NCI-H128 (cell line): ENCODE measurements around the gene PAK5.
"Not testable (repeated sequence)": the region's sequence is repeated elsewhere in the genome, so short reads cannot be mapped to it uniquely, and the experiment has no call there.

ENCODE experiments used
- DNase-seq: peaks from one replicate; lab custom pipeline; 2025; ENCODE audit not compliant: unreplicated experiment; lab: John Stamatoyannopoulos, UW

PAK5 gene

GRCh38 chr20:9686455-9686854, 152.4 kb downstream of the PAK5 start:
- no peak for DNase-seq

- no peak for DNase-seq
Measured at GRCh38 chr20:9686001-9686400, 152.9 kb downstream of the PAK5 start.

- DNase-seq: no peak
Measured at GRCh38 chr20:9685011-9685410, 153.9 kb downstream of the PAK5 start.

GRCh38 chr20:9677100-9677623, 161.7 kb downstream of the PAK5 start:
- no peak for DNase-seq

- no peak for DNase-seq
Measured at GRCh38 chr20:9672981-9673380, 165.9 kb downstream of the PAK5 start.

GRCh38 chr20:9672027-9672426, 166.8 kb downstream of the PAK5 start:
- no peak for DNase-seq

GRCh38 chr20:9668381-9668780, 170.5 kb downstream of the PAK5 start:
- no peak for DNase-seq

GRCh38 chr20:9663423-9663822, 175.5 kb downstream of the PAK5 start:
- no peak for DNase-seq

GRCh38 chr20:9660236-9660868, 178.5 kb downstream of the PAK5 start:
- no peak for DNase-seq

GRCh38 chr20:9647741-9648140, 191.1 kb downstream of the PAK5 start:
- no peak for DNase-seq

GRCh38 chr20:9646375-9646774, 192.5 kb downstream of the PAK5 start:
- no peak for DNase-seq

GRCh38 chr20:9642882-9643281, 196.0 kb downstream of the PAK5 start:
- no peak for DNase-seq

- not testable (repeated sequence) for DNase-seq
Measured at GRCh38 chr20:9641499-9642000, 197.3 kb downstream of the PAK5 start.

- no peak for DNase-seq
Measured at GRCh38 chr20:9637889-9638288, 201.0 kb downstream of the PAK5 start.

GRCh38 chr20:9635750-9636149, 203.1 kb downstream of the PAK5 start:
- no peak for DNase-seq

- DNase-seq: no peak
Measured at GRCh38 chr20:9634327-9634726, 204.5 kb downstream of the PAK5 start.

GRCh38 chr20:9632991-9633390, 205.9 kb downstream of the PAK5 start:
- DNase-seq: no peak

GRCh38 chr20:9632265-9632664, 206.6 kb downstream of the PAK5 start:
- DNase-seq: no peak

GRCh38 chr20:9630554-9630953, 208.3 kb downstream of the PAK5 start:
- no peak for DNase-seq

- no peak for DNase-seq
Measured at GRCh38 chr20:9629831-9630230, 209.0 kb downstream of the PAK5 start.

- DNase-seq: no peak
Measured at GRCh38 chr20:9628589-9628988, 210.3 kb downstream of the PAK5 start.

GRCh38 chr20:9628141-9628540, 210.7 kb downstream of the PAK5 start:
- DNase-seq: no peak

- no peak for DNase-seq
Measured at GRCh38 chr20:9627219-9627618, 211.7 kb downstream of the PAK5 start.
